Spinal cord (tissue), 10 donors: ENCODE measurements around the gene BTG3. TPM values are rescaled to one million over a fixed set of nuclear protein-coding genes. Genes with fewer than 3 reads are reported as not detected.
A peak's percentile ranks its signal among the peaks of the same experiment; 100 is the strongest.

Experiments used
- DNase-seq, 6 donors: peaks; one replicate each; pipeline versions ENCODE4 v3.0.0 to v3.0.0-alpha.2; 2013 to 2015; ENCODE audit warnings: low spot score in 6 of 6, low read depth in 4 of 6
- H3K27ac ChIP-seq: one replicate; pipeline ENCODE4 v1.5.1; 2013; ENCODE audit warnings: low read depth, low read length, control low read depth
- H3K27me3 ChIP-seq: one replicate; pipeline ENCODE4 v1.6.1; 2013; ENCODE audit warnings: low read length; ENCODE audit not compliant: control insufficient read depth, insufficient read depth
- H3K36me3 ChIP-seq: one replicate; pipeline ENCODE4 v1.6.1; 2013; ENCODE audit warnings: low read length; ENCODE audit not compliant: control insufficient read depth, insufficient read depth
- H3K4me1 ChIP-seq: one replicate; pipeline ENCODE4 v1.6.1; 2013; ENCODE audit warnings: low read length; ENCODE audit not compliant: control insufficient read depth, insufficient read depth
- H3K4me3 ChIP-seq: one replicate; pipeline ENCODE4 v1.5.1; 2013; ENCODE audit warnings: low read depth, low read length, control low read depth
- H3K9me3 ChIP-seq: one replicate; pipeline ENCODE4 v1.6.1; 2013; ENCODE audit warnings: low read length; ENCODE audit not compliant: control insufficient read depth, insufficient read depth
- WGBS: methylation state at CpG from one replicate; pipeline ENCODE4 v1.1.5; 2013; ENCODE audit warnings: missing lambda C conversion rate; ENCODE audit not compliant: insufficient coverage; 5-methylcytosine and 5-hydroxymethylcytosine counted together
- polyA plus RNA-seq, 2 donors: library from polyadenylated mRNA; unstranded; fragments of 120-200 nt; gene quantifications; one replicate each; pipeline ENCODE4 v1.2.1, GENCODE V29; 2013; ENCODE audit not compliant: insufficient read length in 2 of 2
- total RNA-seq, 2 donors: library from RNA; depleted of rRNA in 1 of 2; stranded (reverse); fragments of 120-200 nt in 1 of 2; fragments of >200 nt in 1 of 2; gene quantifications; one replicate each; pipeline versions ENCODE4 v1.2.3 to v1.2.4, GENCODE V29; 2013 to 2014
- donor health status: healthy.

Gene BTG3
- total and polyA plus RNA-seq, 4 donors: 32.0 to 40.8 (median 36.0) TPM

DNA sequence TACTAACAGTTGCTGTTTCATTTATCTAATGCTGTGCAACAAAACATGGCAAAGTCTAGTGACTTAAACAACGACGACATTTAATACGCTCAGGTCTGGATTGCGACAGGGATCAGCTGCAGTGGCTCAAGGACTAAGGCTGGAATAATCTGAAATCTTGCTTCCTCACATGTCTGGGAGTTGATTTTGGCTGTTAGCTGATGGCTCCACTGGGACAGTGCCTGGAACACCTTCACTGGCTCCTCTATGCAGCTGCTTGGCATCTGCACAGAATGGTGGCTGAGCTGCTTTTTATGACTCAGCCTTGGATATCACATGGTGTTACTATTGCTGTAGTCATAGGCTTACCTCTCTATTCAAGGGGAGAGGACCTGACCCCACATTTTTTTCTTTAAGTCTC, 24.0 kb upstream of the BTG3 start:
- Histone ChIP-seq H3K4me3 (no peak overlapping the region), H3K27ac (no peak overlapping the region), H3K27me3 (no peaks in the 10 kb centered on the region), H3K4me1 (no peaks in the 10 kb centered on the region), H3K9me3 (peaks cover 2% of the 10 kb centered on the region), H3K36me3 (no peaks in the 10 kb centered on the region)
- DNase-seq: no peak
- 98% methylated on average over 4 of the region's 4 CpGs for WGBS

DNA sequence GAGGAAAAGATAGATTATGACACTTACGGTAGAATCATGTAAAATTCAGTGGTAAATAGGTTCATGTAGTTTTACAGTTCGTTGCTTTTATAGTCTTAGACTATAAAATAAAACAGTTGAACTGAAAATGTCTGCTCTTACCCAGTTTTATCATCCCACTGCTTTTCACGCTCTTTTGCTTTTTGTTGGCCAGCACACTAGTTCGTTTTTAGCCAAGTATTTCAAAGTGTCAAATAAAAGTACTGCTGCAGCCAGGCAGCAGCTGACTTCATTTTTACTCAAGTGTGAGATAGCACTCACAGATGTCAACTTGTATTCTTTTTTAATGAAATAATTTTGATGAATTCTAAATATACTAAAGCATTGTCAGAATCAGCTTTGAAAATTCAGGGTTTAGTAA, 18.5 kb upstream of the BTG3 start:
- 37% methylated on average over 2 of the region's 4 CpGs for WGBS

DNA sequence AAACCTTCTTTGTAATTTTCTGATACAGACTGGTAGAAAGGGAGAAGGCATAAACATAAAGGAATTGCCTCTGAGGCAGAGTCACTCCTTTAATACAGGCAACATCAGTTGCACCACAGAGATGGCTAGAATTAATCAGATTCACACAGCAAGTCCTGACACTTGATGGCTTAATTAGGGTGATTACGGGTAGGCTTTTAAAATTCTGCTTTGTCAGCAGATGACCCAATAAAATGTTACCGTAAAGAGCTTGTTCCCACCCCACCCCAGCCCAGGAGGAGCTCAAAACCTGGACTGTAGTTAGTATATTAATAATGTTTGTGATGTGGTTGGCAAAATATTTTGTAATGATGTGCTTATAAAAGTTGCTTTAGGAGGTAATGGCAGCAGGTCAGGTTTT, 9.3 kb upstream of the BTG3 start:
- Histone ChIP-seq H3K4me3 (no peak overlapping the region), H3K4me1 (no peaks in the 10 kb centered on the region), H3K27ac (no peak overlapping the region), H3K27me3 (no peaks in the 10 kb centered on the region), H3K36me3 (no peaks in the 10 kb centered on the region), H3K9me3 (no peaks in the 10 kb centered on the region)
- DNase-seq: no peak
- WGBS: no CpG with 5 or more reads among the region's 2 CpGs

More for the DNA sequence above, 18.5 kb upstream of the BTG3 start:
- no peak overlapping the region for H3K27ac ChIP-seq
- H3K4me3 ChIP-seq: no peak overlapping the region
- no peaks in the 10 kb centered on the region for H3K4me1 ChIP-seq
- H3K27me3 ChIP-seq: no peaks in the 10 kb centered on the region
- no peaks in the 10 kb centered on the region for H3K36me3 ChIP-seq
- peak in 2 of 6 donors; percentile 50 to 70 for DNase-seq
- no peaks in the 10 kb centered on the region for H3K9me3 ChIP-seq

DNA sequence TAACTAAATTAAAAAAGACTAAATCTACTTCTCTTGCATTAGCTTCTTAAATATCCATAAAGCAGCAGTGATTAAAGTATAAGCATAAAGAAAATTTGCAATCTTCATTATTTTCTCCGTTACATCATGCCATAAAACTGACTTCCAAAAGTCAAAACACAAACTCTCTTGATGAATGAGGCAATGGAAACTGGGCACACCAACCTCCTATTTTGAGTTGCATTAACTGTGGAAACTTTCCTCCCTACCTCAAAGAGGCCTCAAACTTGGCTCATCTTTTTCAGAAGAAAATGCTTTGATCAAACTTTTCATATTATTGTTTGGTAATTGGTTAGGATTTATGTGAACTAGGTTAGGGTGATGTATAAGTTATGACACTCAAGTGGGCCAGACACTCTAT, 4.1 kb upstream of the BTG3 start:
- DNase-seq: no peak
- Histone ChIP-seq H3K9me3 (no peaks in the 10 kb centered on the region), H3K36me3 (no peaks in the 10 kb centered on the region), H3K27me3 (no peaks in the 10 kb centered on the region), H3K27ac (no peak overlapping the region), H3K4me1 (peaks cover 6% of the 10 kb centered on the region), H3K4me3 (no peak overlapping the region)
- no CpG with 5 or more reads among the region's 1 CpG for WGBS

GRCh38 chr21:17613242-17613676, 558 bp upstream of the BTG3 start:
- Histone ChIP-seq H3K36me3 (no peaks in the 10 kb centered on the region), H3K4me3 (peak overlapping the region; percentile 64), H3K27me3 (no peaks in the 10 kb centered on the region), H3K4me1 (peaks cover 13% of the 10 kb centered on the region), H3K27ac (peak overlapping the region; percentile 78), H3K9me3 (no peaks in the 10 kb centered on the region)
- peak in 1 of 6 donors; percentile 28 for DNase-seq
- 5% methylated on average over 16 of the region's 16 CpGs for WGBS

- H3K36me3 ChIP-seq: no peaks in the 10 kb centered on the region
- under 1% methylated on average over 47 of the region's 50 CpGs for WGBS
- H3K9me3 ChIP-seq: no peaks in the 10 kb centered on the region
- H3K27me3 ChIP-seq: no peaks in the 10 kb centered on the region
- peak overlapping the region; percentile 72 for H3K27ac ChIP-seq
- peak in 3 of 6 donors; percentile 23 to 68 (median 46) for DNase-seq
- H3K4me1 ChIP-seq: peaks cover 13% of the 10 kb centered on the region
- H3K4me3 ChIP-seq: peak overlapping the region; percentile 89
Measured at GRCh38 chr21:17612023-17612564, 607 bp downstream of the BTG3 start.

DNA sequence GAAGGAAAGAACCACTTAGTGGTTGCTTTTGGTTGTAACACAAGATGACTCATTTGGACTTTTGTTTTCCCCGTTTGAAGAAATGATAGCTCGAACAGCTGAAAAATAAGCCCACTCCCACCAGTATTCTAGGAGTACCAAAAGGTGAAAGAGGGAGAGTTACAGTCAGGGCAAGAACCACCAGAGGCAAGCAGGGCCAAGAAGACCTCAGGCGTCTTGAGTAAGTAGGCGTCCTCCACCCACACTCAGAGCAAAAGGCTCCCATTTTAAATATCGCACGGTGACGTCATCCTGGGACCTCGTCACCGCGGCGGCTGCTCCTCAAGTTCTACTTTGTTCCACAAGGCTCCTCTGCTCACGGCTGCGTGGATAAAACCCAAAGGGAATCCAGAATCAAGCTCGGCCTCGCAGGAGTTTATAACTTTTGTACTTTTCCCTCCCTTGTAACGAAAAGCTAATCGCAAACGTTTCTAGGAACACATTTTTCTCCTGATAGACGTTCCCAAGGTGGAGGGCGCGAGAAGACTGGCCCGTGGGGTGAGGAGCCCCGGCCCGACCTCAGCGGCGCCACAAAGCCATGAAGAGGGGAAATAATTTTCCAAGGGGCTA, 1.2 kb downstream of the BTG3 start:
- 0% methylated on average over 24 of the region's 26 CpGs for WGBS
- H3K36me3 ChIP-seq: no peaks in the 10 kb centered on the region
- DNase-seq: peak in 5 of 6 donors; percentile 53 to 92 (median 75)
- no peaks in the 10 kb centered on the region for H3K9me3 ChIP-seq
- H3K4me1 ChIP-seq: peaks cover 13% of the 10 kb centered on the region
- peak overlapping the region; percentile 72 for H3K27ac ChIP-seq
- H3K27me3 ChIP-seq: no peaks in the 10 kb centered on the region
- peak overlapping the region; percentile 89 for H3K4me3 ChIP-seq

DNA sequence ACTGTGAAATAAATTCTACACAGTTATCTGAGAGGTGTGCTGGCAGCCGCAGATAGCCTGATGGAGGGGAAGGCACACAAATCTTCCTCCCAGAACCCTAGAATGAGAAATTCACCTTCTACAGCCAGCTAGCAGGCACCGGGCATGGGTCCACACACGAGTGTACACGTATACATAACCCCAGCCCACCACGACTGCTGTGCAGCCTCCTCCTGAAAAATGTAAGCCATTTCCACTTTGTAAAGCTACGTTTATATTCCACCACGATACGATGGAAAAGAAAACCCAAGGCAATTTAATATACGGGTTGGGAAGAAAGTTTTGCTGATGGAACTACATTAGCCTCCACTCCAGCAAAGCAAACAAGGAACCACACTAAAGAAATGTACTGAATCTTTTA, 1.8 kb downstream of the BTG3 start:
- WGBS: 14% methylated on average over 3 of the region's 9 CpGs

GRCh38 chr21:17609681-17610080, 3.0 kb downstream of the BTG3 start:
- Histone ChIP-seq H3K9me3 (no peaks in the 10 kb centered on the region), H3K36me3 (no peaks in the 10 kb centered on the region), H3K4me1 (peaks cover 13% of the 10 kb centered on the region), H3K27me3 (no peaks in the 10 kb centered on the region), H3K4me3 (no peak overlapping the region), H3K27ac (no peak overlapping the region)
- no CpG with 5 or more reads among the region's 2 CpGs for WGBS
- DNase-seq: no peak

More for the DNA sequence above, 1.8 kb downstream of the BTG3 start:
- H3K4me1 ChIP-seq: peaks cover 13% of the 10 kb centered on the region
- no peaks in the 10 kb centered on the region for H3K36me3 ChIP-seq
- peak overlapping the region; percentile 72 for H3K27ac ChIP-seq
- DNase-seq: peak in 3 of 6 donors; percentile 17 to 42 (median 31)
- no peaks in the 10 kb centered on the region for H3K27me3 ChIP-seq
- peak overlapping the region; percentile 89 for H3K4me3 ChIP-seq
- no peaks in the 10 kb centered on the region for H3K9me3 ChIP-seq

DNA sequence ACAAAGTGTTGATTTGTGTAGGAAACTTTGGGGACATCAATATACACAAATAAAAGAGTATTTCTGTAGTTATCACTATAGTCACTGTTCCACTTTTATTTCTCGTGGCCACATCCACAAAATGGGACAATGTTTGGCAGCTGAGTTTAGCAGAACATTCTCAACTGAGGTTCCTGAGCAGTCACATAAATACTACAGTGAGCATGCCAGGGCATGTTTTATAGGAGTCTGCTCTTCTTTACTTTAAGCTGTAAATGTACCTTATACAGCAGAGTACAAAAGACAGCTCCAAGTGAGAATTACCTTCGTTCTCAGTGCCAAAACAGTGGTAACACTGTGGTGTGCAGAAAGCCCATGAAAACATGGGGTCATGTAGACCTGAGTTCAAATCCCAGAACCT, 5.0 kb downstream of the BTG3 start:
- DNase-seq: no peak
- 75% methylated on average over 1 of the region's 2 CpGs for WGBS

More for the DNA sequence above, 5.0 kb downstream of the BTG3 start:
- H3K27ac ChIP-seq: no peak overlapping the region
- H3K4me3 ChIP-seq: no peak overlapping the region
- H3K36me3 ChIP-seq: peaks cover 5% of the 10 kb centered on the region
- no peaks in the 10 kb centered on the region for H3K27me3 ChIP-seq
- peaks cover 8% of the 10 kb centered on the region for H3K4me1 ChIP-seq
- no peaks in the 10 kb centered on the region for H3K9me3 ChIP-seq
